Measurements from ENCODE around the gene POC1A. TPM values are rescaled to one million over a fixed set of nuclear protein-coding genes. Genes with fewer than 3 reads are reported as not detected.

Gene POC1A
- total RNA-seq, 1 donor from 2014 or later, result 16.8 TPM

GRCh38 chr3:52088445-52089367, 65.5 kb downstream of the POC1A start:
- intact Hi-C loops (cut with micrococcal nuclease), result loop anchor here (5.0 kb wide), 1 partner anchor 54 kb away; no protein-coding TSS in a partner anchor

GRCh38 chr3:52087731-52088130, 66.5 kb downstream of the POC1A start:
- intact Hi-C loops (cut with micrococcal nuclease), result loop anchor here (2.0 to 5.0 kb wide), 2 partner anchors 35 to 55 kb away; no protein-coding TSS in a partner anchor

- intact Hi-C loops (cut with micrococcal nuclease), result loop anchor here (2.0 to 5.0 kb wide), 2 partner anchors 34 to 55 kb away; no protein-coding TSS in a partner anchor
These were observed 67.1 kb downstream of the POC1A start for GRCh38 chr3:52086976-52087663.

DNA sequence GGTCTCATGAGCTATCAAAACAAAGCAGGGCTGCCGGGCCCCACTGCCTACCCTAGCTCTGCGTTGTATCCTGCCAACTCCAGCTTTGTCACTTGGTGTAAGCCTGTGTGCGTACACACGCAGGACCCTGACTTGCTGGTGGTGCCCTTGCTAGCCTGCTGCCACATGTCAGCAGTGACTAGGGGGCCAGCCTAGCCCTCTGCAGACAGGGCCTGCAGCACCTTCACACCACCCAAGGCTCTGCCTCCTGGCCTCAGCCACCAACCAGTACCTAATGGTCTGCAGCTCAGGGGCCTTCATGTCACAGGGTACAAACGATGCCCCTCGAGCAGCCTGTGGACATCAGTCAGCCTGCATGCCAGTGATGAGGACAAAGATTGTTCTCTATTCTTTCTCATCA, 67.8 kb downstream of the POC1A start:
- intact Hi-C loops (cut with micrococcal nuclease), result loop anchor here (2.0 to 5.0 kb wide), 2 partner anchors 34 to 56 kb away; no protein-coding TSS in a partner anchor

GRCh38 chr3:52085681-52086282, 68.4 kb downstream of the POC1A start:
- intact Hi-C loops (cut with micrococcal nuclease), result loop anchor here (2.0 to 5.0 kb wide), 2 partner anchors 33 to 57 kb away; no protein-coding TSS in a partner anchor

- intact Hi-C loops (cut with micrococcal nuclease), result loop anchor here (5.0 kb wide), 1 partner anchor 57 kb away; no protein-coding TSS in a partner anchor
These were observed 69.1 kb downstream of the POC1A start for GRCh38 chr3:52084954-52085680.

DNA sequence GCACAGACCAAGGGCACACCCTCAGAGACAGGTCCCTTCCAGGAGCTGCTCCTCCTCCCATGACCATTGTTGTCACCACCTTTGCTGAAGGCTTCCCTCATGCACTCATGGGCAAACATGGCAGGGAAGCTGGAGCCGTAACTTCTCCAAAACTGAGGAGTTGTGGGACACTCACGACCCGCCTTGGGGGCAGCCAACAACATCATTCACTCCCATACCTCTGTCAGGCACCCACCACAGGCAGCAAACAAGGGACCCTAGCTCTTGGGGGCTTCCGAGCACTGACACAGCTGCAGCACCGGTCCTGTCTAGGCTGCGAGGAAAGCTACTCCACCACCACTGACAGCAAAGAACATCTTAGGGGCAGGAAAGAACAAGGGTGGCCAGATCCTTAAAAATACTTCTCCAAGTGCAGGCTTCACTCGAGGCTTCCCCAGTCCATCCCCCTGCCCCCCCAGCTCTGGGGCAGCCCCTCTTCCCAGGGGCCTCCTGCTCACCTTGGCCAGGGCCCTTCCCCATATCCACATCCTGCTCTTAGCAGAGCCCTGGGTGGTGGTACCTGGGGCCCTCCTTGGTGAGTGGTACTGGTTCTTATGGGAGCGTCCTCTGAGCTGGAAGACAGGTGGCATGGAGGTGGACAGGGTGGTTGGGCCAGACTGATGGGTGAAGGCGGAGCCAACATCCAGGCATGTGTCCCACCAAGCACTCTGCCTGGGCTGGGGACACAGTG, 69.8 kb downstream of the POC1A start:
- intact Hi-C loops (cut with micrococcal nuclease), result no loop called here

DNA sequence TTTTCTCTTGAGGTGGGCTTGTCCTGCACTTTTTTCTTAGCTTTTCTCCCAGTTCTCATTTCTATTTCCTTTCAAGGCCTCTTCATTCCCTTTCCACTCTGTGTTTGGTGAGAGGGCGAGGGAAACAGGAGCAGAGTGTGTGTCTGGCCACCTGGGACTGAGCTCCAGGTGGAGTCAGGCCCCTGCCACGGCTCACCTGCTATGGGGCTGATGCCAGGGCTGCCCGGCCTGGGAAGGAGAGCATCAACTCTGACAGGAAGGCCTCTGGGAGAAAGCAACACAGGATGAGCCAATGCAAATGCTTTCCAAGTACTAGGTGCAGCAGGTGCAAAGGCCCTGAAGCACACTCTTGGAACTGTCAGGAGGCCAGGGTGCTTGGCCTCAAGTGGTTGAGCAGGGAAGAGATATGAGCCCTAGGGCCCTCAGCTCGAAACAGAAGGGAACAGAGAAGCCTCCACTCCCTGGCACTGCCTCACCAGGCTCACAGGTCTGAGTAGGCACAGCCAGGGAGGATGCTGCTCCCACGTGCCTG, 70.6 kb downstream of the POC1A start:
- intact Hi-C loops (cut with micrococcal nuclease), result no loop called here

DNA sequence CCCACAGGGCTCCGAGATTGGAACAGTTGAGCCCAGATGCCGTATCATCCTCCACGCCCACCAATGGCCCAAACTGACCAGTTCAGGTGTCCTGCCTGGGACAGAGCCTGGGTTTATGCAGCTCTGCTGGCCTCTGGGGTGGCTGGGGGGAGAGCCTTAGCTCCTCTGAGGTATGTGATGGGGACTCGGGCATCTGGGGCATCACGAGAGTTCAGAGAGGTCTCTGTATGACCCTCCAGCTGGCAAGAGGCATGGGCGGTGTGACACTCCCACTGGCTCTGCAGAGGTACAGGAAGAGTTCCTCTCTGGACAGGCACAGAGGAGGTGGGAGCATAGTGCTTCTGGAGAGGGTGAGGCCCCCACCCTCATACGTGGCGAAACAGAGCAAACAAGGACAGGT, 71.3 kb downstream of the POC1A start:
- intact Hi-C loops (cut with micrococcal nuclease), result no loop called here

DNA sequence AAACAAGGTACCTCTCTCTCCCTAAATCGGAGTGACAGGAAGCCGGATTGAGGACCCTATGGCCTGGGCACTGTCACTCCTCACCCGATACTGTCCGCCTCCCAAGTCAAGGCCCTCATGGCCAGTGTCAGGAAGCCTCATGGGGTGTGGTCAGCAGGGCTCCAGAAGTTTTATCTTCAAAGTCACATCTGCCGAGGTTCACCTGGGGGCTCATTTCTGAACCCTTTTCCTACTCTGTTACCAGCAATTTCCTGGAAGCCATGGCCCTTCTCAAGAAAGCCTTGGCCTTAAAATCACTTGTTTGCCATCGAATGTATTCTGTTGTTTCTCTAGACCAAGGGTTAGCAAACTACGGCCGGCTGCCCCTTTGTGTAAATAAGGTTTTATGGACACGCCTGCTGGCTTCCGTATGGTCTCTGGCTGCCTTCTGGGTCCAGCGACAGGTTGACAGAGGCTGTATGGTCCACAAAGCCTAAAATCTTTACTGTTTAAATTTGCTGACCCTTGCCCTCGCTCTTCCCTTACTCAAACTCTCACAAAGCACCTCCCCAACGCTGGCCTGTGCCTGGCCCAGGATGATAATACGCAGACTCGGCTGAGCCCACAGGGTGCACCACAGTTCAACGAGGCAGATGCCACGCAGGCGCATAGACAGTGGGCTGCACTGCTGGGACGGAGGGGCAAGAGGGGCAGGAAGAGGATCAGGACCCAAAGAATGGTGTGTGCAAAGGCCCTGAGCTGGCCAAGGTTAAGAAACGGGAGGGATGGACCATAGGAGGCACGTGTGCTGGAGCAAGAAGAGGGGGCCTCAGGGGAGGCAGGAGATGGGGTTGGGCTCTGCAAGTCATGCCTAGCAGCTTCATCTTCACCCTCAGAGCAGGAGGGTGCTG, 73.1 kb downstream of the POC1A start:
- intact Hi-C loops (cut with micrococcal nuclease), result no loop called here

DNA sequence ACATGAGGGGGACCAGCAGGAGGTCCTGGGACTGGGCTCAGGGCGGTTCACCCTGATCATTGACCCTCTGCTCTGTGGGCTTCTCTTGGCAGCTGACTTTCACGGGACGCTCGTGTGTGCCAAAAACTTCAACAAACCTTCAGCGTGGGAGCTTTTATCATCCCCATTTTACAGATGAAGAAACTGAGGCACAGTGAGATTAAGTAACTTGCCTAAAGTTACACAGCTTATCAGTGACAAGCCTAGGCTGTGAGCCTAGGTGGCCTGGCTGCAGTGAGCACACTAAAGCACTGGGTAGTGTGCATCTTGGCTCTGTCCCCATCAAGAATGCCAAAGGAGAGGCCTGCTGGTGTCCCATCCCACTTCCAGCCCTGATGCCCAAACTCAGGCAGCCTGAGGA, 74.3 kb downstream of the POC1A start:
- intact Hi-C loops (cut with micrococcal nuclease), result no loop called here

DNA sequence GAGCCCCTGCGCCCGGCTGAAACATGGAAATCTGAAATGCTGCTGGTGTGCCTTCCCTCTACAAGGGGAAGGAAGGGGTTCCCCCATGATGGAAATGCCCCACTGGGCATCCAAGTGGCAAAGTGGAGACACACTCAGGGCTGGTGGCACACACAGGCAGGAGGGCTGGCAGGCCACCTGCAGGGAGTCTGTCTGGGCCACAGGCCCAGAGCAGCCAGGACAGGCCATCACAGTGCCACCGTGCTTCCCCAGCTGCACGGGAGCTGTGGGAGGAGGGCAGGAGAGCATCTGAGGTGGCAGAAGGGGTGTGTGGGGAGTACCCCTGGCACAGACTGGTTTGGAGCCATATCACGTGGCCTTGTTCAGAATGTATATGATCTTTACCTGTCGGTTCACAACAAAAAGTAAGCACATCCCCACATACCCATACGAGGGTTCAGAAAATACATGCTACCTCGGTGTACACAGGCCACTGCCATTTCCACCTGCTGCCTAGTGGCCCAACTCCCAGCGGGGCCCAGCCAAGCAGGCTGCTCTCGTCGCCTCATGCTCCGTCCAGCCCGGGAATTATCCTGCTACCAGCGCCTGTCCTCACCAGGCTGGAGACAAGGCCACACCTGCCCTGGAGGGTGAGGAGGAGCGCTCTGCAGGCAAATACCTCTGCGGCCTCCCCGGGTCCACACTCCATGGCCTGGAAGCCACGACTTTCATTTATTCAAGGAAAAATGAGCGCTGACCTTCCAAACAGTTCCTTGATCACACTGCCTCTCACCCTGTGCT, 75.3 kb downstream of the POC1A start:
- intact Hi-C loops (cut with micrococcal nuclease), result no loop called here

GRCh38 chr3:52077925-52078324, 76.3 kb downstream of the POC1A start:
- intact Hi-C loops (cut with micrococcal nuclease), result no loop called here

GRCh38 chr3:52076896-52077780, 77.1 kb downstream of the POC1A start:
- intact Hi-C loops (cut with micrococcal nuclease), result no loop called here

- intact Hi-C loops (cut with micrococcal nuclease), result no loop called here
These were observed 80.7 kb downstream of the POC1A start for GRCh38 chr3:52073490-52073889.

- intact Hi-C loops (cut with micrococcal nuclease), result no loop called here
These were observed 81.8 kb downstream of the POC1A start for GRCh38 chr3:52072471-52072870.

GRCh38 chr3:52072020-52072419, 82.2 kb downstream of the POC1A start:
- intact Hi-C loops (cut with micrococcal nuclease), result no loop called here
